ENCODE measurements around the gene EPB41L4A. TPM values are rescaled to one million over a fixed set of nuclear protein-coding genes. Genes with fewer than 3 reads are reported as not detected.

Gene EPB41L4A
- total RNA-seq, 3 donors from 2014 or later: 11.8 to 18.2 (median 13.2) TPM

GRCh38 chr5:112116371-112116770 is 302.7 kb downstream of the EPB41L4A start:
- H3K36me3 ChIP-seq (ENCODE audit: low read depth): no peaks in the 10 kb centered on the region
- no peak for DNase-seq
- ATAC-seq: no peak
- H3K4me3 ChIP-seq: no peak overlapping the region
- no peak for TF ChIP-seq CTCF (IDR thresholded peaks at IDR 0.05)
- H3K4me1 ChIP-seq (ENCODE audit: low read depth): no peaks in the 10 kb centered on the region
- intact Hi-C loops (cut with DNase I, micrococcal nuclease): no loop called here
- H3K9me3 ChIP-seq: no peaks in the 10 kb centered on the region

DNA sequence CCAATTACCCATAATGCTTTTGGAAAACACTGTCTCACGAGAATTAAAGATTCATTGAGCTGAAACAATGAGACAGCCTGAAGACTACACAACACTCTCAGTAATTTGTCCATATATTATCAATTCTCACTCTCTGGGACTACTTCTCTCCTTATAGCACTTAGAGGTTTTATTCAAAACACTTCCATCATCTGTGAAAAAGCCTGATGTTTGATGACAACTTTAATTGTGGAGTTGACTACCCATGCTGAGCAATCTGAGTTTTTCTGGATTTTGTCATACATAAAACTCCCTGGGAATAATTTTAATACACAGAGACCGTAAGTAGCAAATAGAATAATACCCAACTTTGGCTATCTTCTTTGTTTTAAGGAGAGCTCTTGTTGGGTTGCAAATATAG is 305.5 kb downstream of the EPB41L4A start:
- no peak for TF ChIP-seq CTCF (IDR thresholded peaks at IDR 0.05)
- ATAC-seq (no peak), DNase-seq (no peak)
- Histone ChIP-seq H3K9me3 (no peaks in the 10 kb centered on the region), H3K4me3 (no peak overlapping the region), H3K36me3 (ENCODE audit: low read depth) (no peaks in the 10 kb centered on the region), H3K4me1 (ENCODE audit: low read depth) (no peaks in the 10 kb centered on the region)
- intact Hi-C loops (cut with DNase I, micrococcal nuclease): no loop called here
